GM21528 (cell line): ENCODE measurements around the gene ATCAY.
"Not testable (repeated sequence)": the region's sequence is repeated elsewhere in the genome, so short reads cannot be mapped to it uniquely, and the experiment has no call there.

Source experiments
- ATAC-seq: cut with Tn5 transposase; IDR thresholded peaks from one replicate; pipeline ENCODE4 v1.9.1; 2021; ENCODE audit warnings: mild to moderate bottlenecking, moderate library complexity; ENCODE audit not compliant: unreplicated experiment, low FRiP score

ATCAY gene

GRCh38 chr19:3898426-3898825, 17.9 kb downstream of the ATCAY start:
- ATAC-seq: no peak

GRCh38 chr19:3899531-3900294, 19.2 kb downstream of the ATCAY start:
- no peak for ATAC-seq

- ATAC-seq: no peak
Measured at GRCh38 chr19:3902317-3902973, 22.0 kb downstream of the ATCAY start.

- no peak for ATAC-seq
Measured at GRCh38 chr19:3904233-3904632, 23.7 kb downstream of the ATCAY start.

- no peak for ATAC-seq
Measured at GRCh38 chr19:3907626-3908265, 27.3 kb downstream of the ATCAY start.

- no peak for ATAC-seq
Measured at GRCh38 chr19:3908266-3909054, 28.0 kb downstream of the ATCAY start.

GRCh38 chr19:3910105-3910504, 29.6 kb downstream of the ATCAY start:
- ATAC-seq: no peak

GRCh38 chr19:3914199-3914598, 33.7 kb downstream of the ATCAY start:
- no peak for ATAC-seq

- no peak for ATAC-seq
Measured at GRCh38 chr19:3916033-3916432, 35.5 kb downstream of the ATCAY start.

- no peak for ATAC-seq
Measured at GRCh38 chr19:3919793-3920192, 39.3 kb downstream of the ATCAY start.

- ATAC-seq: no peak
Measured at GRCh38 chr19:3923096-3923758, 42.7 kb downstream of the ATCAY start.

- ATAC-seq: no peak
Measured at GRCh38 chr19:3923912-3924311, 43.4 kb downstream of the ATCAY start.

- no peak for ATAC-seq
Measured at GRCh38 chr19:3931041-3931440, 50.6 kb downstream of the ATCAY start.

GRCh38 chr19:3932931-3933810, 52.7 kb downstream of the ATCAY start, which contains the start of gene NMRK2:
TSS of gene NMRK2 (plus strand) at chr19:3933069. CDS start at chr19:3933672, 603 bp downstream.
- no peak for ATAC-seq

- ATAC-seq: no peak
Measured at GRCh38 chr19:3936506-3937442, 56.3 kb downstream of the ATCAY start.

- ATAC-seq: not testable (repeated sequence)
Measured at GRCh38 chr19:3938300-3938950, 57.9 kb downstream of the ATCAY start.

- ATAC-seq: no peak
Measured at GRCh38 chr19:3942790-3943409, 62.4 kb downstream of the ATCAY start.
